GM19240 (cell line): ENCODE measurements around the gene GPC5.
"Not testable (repeated sequence)": the region's sequence is repeated elsewhere in the genome, so short reads cannot be mapped to it uniquely, and the experiment has no call there.

Experiments
- DNase-seq: peaks from one replicate; pipeline ENCODE4 v3.0.0; 2011; ENCODE audit warnings: low spot score; ENCODE audit not compliant: insufficient read length

Gene GPC5

DNA sequence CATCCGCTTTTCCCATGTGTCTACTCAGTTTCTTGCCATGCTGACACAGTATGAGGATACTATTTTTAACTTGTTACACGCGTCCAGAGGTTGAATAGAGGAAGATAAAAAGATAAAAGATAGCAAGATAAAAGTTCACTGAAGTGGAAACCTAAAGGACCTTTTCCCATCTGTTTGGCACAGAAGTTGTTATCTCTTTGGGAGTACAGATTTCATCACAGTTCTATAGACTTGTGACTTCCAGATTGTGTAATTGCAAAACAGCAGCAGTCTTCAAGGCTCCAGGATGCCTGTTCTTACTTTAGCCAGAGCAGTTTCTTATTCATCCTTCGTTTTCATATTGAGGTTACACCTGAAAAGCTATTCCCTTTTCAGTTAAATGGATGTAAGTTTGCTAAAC lies 369.2 kb downstream of the GPC5 start:
- no peak for DNase-seq

DNA sequence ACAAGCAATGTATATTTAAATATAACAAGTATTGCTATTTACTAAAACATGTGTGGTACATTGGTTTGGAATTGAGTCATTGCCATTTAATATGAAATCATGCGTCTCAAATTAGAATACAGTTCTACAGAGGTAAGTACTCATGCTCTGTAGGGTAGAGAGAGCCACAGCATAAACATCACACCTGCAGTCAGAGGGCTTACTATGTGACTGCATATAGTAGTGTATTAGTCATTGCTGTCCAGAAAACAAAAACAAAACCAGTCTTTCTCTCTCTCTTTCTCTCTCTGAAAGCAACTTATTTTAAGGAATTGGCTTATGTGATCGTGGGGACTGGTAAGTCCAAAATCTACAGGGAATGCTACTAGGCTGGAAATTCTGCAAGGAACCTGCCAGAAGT lies 370.3 kb downstream of the GPC5 start:
- no peak for DNase-seq

DNA sequence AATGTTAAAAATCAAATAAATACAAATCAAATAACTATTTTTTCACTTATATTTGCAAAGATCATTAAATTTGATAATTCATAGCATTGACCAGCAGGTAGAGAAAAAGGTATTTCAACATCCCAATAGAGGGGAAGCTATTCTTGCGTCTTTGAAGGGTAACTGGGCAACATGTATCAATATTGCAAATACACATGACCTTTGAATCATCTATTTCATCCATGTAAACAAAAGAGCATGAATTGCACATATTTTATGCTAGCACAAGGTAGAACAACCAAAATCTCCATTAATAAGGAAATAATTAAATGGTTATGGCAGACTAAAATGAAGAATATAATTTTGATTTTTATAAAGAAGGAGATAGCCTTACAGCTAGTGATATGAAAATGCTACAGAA lies 372.8 kb downstream of the GPC5 start:
- no peak for DNase-seq

- DNase-seq: no peak
Observed at GRCh38 chr13:91773591-91774227, 375.3 kb downstream of the GPC5 start.

DNA sequence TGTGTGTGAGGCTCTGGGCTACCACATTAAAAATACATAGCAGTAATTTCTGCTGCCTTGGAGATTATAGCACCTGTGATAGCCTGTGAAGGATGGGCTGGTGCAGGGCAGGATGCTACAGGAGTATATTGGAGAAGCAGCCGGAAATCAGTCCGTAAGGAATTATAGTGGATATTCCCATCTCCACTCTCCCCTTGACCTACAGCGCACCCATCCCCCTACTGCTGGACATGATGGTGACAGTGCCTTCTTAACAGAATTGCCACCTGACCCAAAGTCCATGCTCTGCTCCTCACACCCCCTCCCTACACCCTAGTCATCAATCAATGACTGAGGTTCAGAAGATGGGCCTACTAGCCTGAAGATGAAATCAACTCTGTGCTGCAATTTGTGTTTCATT lies 376.0 kb downstream of the GPC5 start:
- no peak for DNase-seq

DNA sequence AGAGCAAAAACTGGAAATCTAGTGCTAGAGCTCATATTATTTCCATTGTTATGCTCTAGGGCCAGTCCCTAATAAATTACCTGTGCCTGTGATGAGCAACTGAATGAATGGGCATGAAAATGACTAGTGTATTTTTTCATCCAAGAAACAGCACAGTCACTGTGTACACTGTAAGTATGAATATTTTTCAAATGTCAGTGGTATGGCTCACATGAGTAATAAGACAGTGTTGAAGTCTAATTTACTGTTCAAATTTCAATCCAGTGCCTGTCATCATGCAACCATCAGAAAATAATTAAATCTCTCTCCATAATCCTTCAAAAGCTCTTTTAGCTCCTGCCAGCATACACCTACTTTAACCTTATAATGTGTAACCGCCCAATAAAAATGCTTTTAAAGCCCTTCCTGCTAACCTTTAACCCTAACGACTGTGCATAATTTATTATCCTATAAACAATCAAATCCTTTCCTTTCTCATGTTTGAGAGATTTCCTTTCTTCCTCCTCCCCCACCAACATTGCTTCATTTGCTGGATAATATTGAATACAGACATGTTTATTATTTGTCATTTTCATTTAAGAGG lies 378.3 kb downstream of the GPC5 start:
- DNase-seq: no peak

GRCh38 chr13:91778123-91778522 lies 379.7 kb downstream of the GPC5 start:
- DNase-seq: no peak

DNA sequence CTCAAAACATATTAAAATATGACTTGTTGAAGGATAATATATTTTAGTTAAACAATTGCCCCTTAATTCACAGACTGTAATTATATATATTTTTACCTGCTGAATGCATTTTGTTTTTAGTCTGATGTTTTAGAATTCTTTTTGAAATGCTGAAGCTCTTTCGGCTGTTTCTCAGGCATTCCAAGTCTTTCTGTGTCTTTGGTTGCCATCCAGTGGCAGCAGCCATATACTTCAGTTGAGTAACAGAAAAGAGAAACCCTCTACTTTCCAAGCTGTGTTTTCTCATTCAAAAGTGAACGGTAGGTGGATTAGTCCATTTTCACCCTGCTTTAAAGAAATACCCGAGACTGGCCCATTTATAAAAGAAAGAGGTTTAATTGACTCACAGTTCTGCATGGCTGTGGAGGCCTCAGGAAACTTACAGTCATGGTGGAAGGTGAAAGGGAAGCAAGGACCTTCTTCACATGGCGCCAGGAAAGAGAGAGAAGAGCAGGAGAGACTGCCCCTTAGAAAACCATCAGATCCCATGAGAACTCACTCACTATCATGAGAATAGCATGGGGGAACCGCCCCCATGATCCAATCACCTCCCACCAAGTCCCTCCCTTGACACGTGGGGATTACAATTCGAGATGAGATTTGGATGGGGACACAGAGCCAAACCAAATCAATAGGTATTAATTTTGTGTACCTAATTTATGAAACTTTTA lies 383.7 kb downstream of the GPC5 start:
- not testable (repeated sequence) for DNase-seq

GRCh38 chr13:91785431-91786119 lies 387.2 kb downstream of the GPC5 start:
- DNase-seq: no peak

GRCh38 chr13:91792054-91792453 lies 393.6 kb downstream of the GPC5 start:
- no peak for DNase-seq

GRCh38 chr13:91797567-91797966 lies 399.1 kb downstream of the GPC5 start:
- no peak for DNase-seq

- DNase-seq: not testable (repeated sequence)
Observed at GRCh38 chr13:91798338-91798737, 399.9 kb downstream of the GPC5 start.

DNA sequence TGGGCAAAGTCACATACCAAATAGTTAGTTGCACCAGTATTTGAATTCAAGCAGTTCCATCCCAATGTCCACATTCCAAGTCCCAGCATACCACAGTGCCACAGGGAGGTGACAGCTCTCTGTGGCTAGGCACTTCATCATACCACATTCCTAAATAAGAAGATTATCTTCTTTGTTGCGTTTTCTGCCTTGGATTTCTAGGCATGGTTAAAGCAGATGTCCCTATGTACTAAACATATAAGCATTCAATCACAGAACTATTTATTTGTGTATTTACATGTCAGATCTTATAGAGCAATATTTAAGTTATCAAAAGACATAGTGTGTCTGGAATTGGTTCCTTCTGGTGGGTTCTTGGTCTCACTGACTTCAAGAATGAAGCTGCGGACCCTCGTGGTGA lies 403.4 kb downstream of the GPC5 start:
- DNase-seq: not testable (repeated sequence)

DNA sequence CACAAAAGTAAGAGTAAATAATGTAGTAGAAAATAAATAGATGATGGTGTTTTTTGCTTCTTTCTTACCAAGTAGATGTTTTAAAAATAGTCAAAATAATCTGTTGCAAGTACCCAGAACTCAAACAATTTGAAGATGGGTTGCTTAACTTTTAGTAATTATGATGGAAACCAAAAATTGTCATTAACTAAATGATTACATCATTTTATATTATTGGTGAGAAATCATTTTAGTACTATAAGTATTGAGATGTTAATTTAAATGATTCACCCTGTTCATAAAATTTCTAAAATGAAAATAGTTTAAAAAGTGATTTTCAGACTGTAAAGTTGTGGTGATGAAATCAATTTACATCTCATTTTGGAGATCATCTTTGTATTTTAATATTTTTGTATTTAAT lies 404.5 kb downstream of the GPC5 start:
- DNase-seq: no peak

- DNase-seq: no peak
Observed at GRCh38 chr13:91804724-91805123, 406.3 kb downstream of the GPC5 start.

GRCh38 chr13:91805605-91806004 lies 407.2 kb downstream of the GPC5 start:
- no peak for DNase-seq

- DNase-seq: no peak
Observed at GRCh38 chr13:91809161-91809560, 410.7 kb downstream of the GPC5 start.

- DNase-seq: no peak
Observed at GRCh38 chr13:91813253-91813652, 414.8 kb downstream of the GPC5 start.

DNA sequence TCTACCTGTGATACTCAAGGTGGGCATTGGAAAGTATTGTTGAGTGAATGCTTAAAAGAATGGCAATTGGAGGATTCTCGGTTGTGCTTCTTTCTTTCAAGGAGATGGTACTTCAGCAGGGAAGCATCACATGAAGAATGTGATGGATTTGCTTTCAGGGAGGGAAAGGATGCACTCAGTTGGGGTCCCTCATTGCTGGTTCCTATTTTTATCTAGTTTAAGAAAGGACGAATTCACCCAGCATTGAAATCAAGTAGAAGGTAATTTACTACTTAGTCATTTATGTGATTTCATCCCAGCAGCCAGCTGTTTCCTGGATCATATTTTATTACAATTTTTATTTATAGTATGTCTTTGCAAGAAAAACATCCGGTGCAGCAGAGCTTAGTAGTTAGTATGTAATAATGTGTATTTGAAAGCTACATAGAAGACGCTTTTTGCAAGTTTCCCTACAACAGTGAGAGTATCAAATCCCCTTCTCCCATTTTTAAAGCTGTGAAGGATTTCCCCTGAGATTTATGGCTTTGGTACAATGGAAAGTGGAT lies 417.9 kb downstream of the GPC5 start:
- DNase-seq: no peak

GRCh38 chr13:91817250-91817649 lies 418.8 kb downstream of the GPC5 start:
- no peak for DNase-seq

DNA sequence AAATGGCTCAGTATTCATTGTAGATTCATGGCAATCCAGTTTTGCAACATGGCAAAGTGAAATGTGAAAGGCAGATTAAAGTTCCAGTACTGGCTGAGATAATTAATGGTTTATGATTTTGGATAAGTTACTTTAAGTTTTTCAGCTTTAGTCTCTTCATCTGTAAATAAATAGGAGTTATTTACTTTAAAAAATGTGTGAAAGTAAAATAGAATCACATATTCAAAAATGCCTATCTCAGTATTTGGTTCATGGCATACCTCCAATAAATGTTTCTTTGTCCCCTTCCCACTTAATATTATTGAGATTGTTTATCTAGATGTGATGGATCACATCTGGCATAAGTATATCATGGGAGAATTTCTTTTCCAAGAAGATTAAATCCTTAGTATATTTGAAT lies 426.0 kb downstream of the GPC5 start:
- no peak for DNase-seq

- DNase-seq: no peak
Observed at GRCh38 chr13:91825516-91825915, 427.1 kb downstream of the GPC5 start.
